GM23338 (cell line): ENCODE data around the gene CCDC186. TPM values are rescaled to one million over a fixed set of nuclear protein-coding genes. Genes with fewer than 3 reads are reported as not detected.

Experiments used
- ATAC-seq: fragments of 200-7000 bp; cut with Tn5 transposase; 3 replicates; pipeline ENCODE4 v1.9.1; 2020
- DNase-seq: peaks from one replicate; pipeline ENCODE4 v3.0.0-alpha.2; 2015; ENCODE audit warnings: low spot score
- H2AFZ ChIP-seq: fragments of 200-600 bp; sonication (generic); 2 replicates; pipeline ENCODE4 v1.8.0; 2016; ENCODE audit warnings: antibody characterized with exemption, mild to moderate bottlenecking, moderate library complexity
- H3F3A ChIP-seq: fragments of 200-600 bp; sonication (generic); replicated peaks from 2 replicates; pipeline ENCODE4 v1.8.0; 2017; ENCODE audit warnings: antibody characterized with exemption, mixed run types, low read depth
- H3K27ac ChIP-seq: fragments of 200-600 bp; sonication (generic); 2 replicates; pipeline ENCODE4 v1.6.1; 2016; ENCODE audit warnings: low read depth
- H3K27me3 ChIP-seq: fragments of 200-600 bp; sonication (generic); 2 replicates; pipeline ENCODE4 v1.8.0; 2016; ENCODE audit warnings: mild to moderate bottlenecking, mixed run types, moderate library complexity; ENCODE audit not compliant: insufficient read depth
- H3K36me3 ChIP-seq: fragments of 200-600 bp; sonication (generic); 2 replicates; pipeline ENCODE4 v1.8.0; 2016; ENCODE audit warnings: mild to moderate bottlenecking; ENCODE audit not compliant: insufficient read depth
- H3K4me1 ChIP-seq: fragments of 200-600 bp; sonication (generic); 2 replicates; pipeline ENCODE4 v1.8.0; 2016; ENCODE audit warnings: mild to moderate bottlenecking, moderate library complexity; ENCODE audit not compliant: insufficient read depth
- H3K4me2 ChIP-seq: fragments of 200-600 bp; sonication (generic); 2 replicates; pipeline ENCODE4 v1.7.1; 2017; ENCODE audit warnings: mixed run types
- H3K4me3 ChIP-seq: fragments of 200-600 bp; sonication (generic); 2 replicates; pipeline ENCODE4 v1.6.1; 2016; ENCODE audit warnings: mixed run types
- H3K79me2 ChIP-seq: fragments of 200-600 bp; sonication (generic); replicated peaks from 2 replicates; pipeline ENCODE4 v1.8.0; 2017; ENCODE audit warnings: mild to moderate bottlenecking; ENCODE audit not compliant: insufficient read depth
- H3K9me2 ChIP-seq: fragments of 200-600 bp; sonication (generic); 2 replicates; pipeline ENCODE4 v1.8.0; 2017; ENCODE audit not compliant: insufficient read depth
- H4K20me1 ChIP-seq: fragments of 200-600 bp; sonication (generic); replicated peaks from 2 replicates; pipeline ENCODE4 v1.8.0; 2017; ENCODE audit warnings: mild to moderate bottlenecking; ENCODE audit not compliant: insufficient read depth
- H3K27ac Mint-ChIP-seq: 2 replicates; pipeline ENCODE4 v1.8.0; 2020; ENCODE audit warnings: inconsistent platforms, mild to moderate bottlenecking, moderate library complexity, mixed read lengths
- H3K27me3 Mint-ChIP-seq: 3 replicates; pipeline ENCODE4 v1.8.0; 2022; ENCODE audit warnings: low read depth, mild to moderate bottlenecking, moderate library complexity, mixed read lengths, inconsistent platforms; ENCODE audit not compliant: insufficient read depth, poor library complexity
- H3K36me3 Mint-ChIP-seq: 3 replicates; pipeline ENCODE4 v1.8.0; 2021; ENCODE audit warnings: low read depth, mild to moderate bottlenecking, inconsistent platforms, moderate library complexity, mixed read lengths
- H3K4me1 Mint-ChIP-seq: 3 replicates; pipeline ENCODE4 v1.8.0; 2020; ENCODE audit warnings: mild to moderate bottlenecking, inconsistent platforms, mixed read lengths
- H3K4me3 Mint-ChIP-seq: 3 replicates; pipeline ENCODE4 v1.8.0; 2021; ENCODE audit warnings: moderate library complexity, mild to moderate bottlenecking, inconsistent platforms, mixed read lengths
- H3K9me3 Mint-ChIP-seq: 3 replicates; pipeline ENCODE4 v1.8.0; 2020; ENCODE audit warnings: moderate library complexity, mild to moderate bottlenecking, inconsistent platforms, mixed read lengths
- ETS1 ChIP-seq: IDR thresholded peaks from 2 replicates; pipeline ENCODE4 v1.6.1; 2016; ENCODE audit warnings: antibody characterized with exemption
- EZH2phosphoT487 ChIP-seq: fragments of 200-600 bp; sonication (generic); IDR thresholded peaks from one replicate; pipeline ENCODE4 v1.8.1; 2018; ENCODE audit warnings: antibody characterized with exemption; ENCODE audit not compliant: unreplicated experiment
- JUNB ChIP-seq: IDR thresholded peaks from one replicate; pipeline ENCODE4 v1.6.1; 2016; ENCODE audit warnings: antibody characterized with exemption; ENCODE audit not compliant: unreplicated experiment
- NANOG ChIP-seq: IDR thresholded peaks from 2 replicates; pipeline ENCODE4 v1.6.1; 2016; ENCODE audit warnings: antibody characterized with exemption, borderline replicate concordance
- POLR2AphosphoS5 ChIP-seq: IDR thresholded peaks from 2 replicates; pipeline ENCODE4 v1.6.1; 2016; ENCODE audit warnings: antibody characterized with exemption, low read depth
- REST ChIP-seq: IDR thresholded peaks from one replicate; pipeline ENCODE4 v1.6.1; 2018; ENCODE audit warnings: antibody characterized with exemption; ENCODE audit not compliant: unreplicated experiment
- ZNF114 ChIP-seq: fragments of 250-450 bp; sonication (Bioruptor Pico); IDR thresholded peaks from 2 replicates; pipeline ENCODE4 v1.5.0; 2020; ENCODE audit warnings: mild to moderate bottlenecking, moderate library complexity
- ZNF462 ChIP-seq: fragments of 250-450 bp; sonication (Bioruptor Pico); IDR thresholded peaks from 2 replicates; pipeline ENCODE4 v1.5.0; 2020; ENCODE audit warnings: mild to moderate bottlenecking, moderate library complexity
- polyA plus RNA-seq: library from polyadenylated mRNA; unstranded; fragments of >200 nt; fragmentation: Nextera tagmentation; extraction: Ambion mirVana; gene quantifications from 2 replicates; pipeline ENCODE4 v1.2.1, GENCODE V29; 2016
- total RNA-seq: library from RNA; depleted of rRNA; stranded (reverse); fragments of >200 nt; shearing (Covaris generic); gene quantifications from 2 replicates; pipeline ENCODE4 v1.2.3, GENCODE V29; 2014

Gene CCDC186
- total and polyA plus RNA-seq, 2 experiments from 2014 or later = 24.2 to 50.7 TPM

- Histone ChIP-seq H3K36me3 (no peaks in the 10 kb centered on the region), H3K4me2 (no peak overlapping the region), H2AFZ (no peak overlapping the region), H3K9me2 (no peaks in the 10 kb centered on the region), H3K4me1 (no peaks in the 10 kb centered on the region), H3K4me3 (no peak overlapping the region), H3K27ac (no peak overlapping the region), H4K20me1 (no peaks in the 10 kb centered on the region), H3K27me3 (no peaks in the 10 kb centered on the region), H3K79me2 (no peaks in the 10 kb centered on the region), H3F3A (no peaks in the 10 kb centered on the region)
- no peaks in the 10 kb centered on the region for H3K9me3 Mint-ChIP-seq
- no peak overlapping the region for H3K4me3 Mint-ChIP-seq
- TF ChIP-seq ZNF114 (CRISPR knock-in tag) = no peak
- TF ChIP-seq JUNB = no peak
- TF ChIP-seq REST = no peak
- no peak for TF ChIP-seq POLR2AphosphoS5
- H3K4me1 Mint-ChIP-seq = no peaks in the 10 kb centered on the region; the same call in 2 of the 3 replicates
- H3K27me3 Mint-ChIP-seq = no peaks in the 10 kb centered on the region
- ATAC-seq = no peak
- H3K36me3 Mint-ChIP-seq = no peaks in the 10 kb centered on the region
- H3K27ac Mint-ChIP-seq = no peak overlapping the region
- no peak for DNase-seq
These were observed 32.9 kb upstream of the CCDC186 start for GRCh38 chr10:114206902-114207301.

GRCh38 chr10:114202812-114203211, 28.8 kb upstream of the CCDC186 start:
- peak overlapping the region; percentile 43; the same call in 1 of the 2 replicates for H2AFZ ChIP-seq
- H3F3A ChIP-seq = no peaks in the 10 kb centered on the region
- no peak for DNase-seq
- H4K20me1 ChIP-seq = no peaks in the 10 kb centered on the region
- Mint-ChIP-seq H3K4me3 (no peak overlapping the region), H3K36me3 (no peaks in the 10 kb centered on the region), H3K27me3 (no peaks in the 10 kb centered on the region), H3K9me3 (no peaks in the 10 kb centered on the region), H3K4me1 (no peaks in the 10 kb centered on the region), H3K27ac (no peak overlapping the region)
- H3K4me1 ChIP-seq = no peaks in the 10 kb centered on the region
- H3K79me2 ChIP-seq = no peaks in the 10 kb centered on the region
- H3K9me2 ChIP-seq = no peaks in the 10 kb centered on the region
- no peak overlapping the region for H3K4me3 ChIP-seq
- no peaks in the 10 kb centered on the region for H3K36me3 ChIP-seq
- no peaks in the 10 kb centered on the region for H3K27me3 ChIP-seq
- H3K27ac ChIP-seq = no peak overlapping the region
- ATAC-seq = no peak
- TF ChIP-seq ETS1 = no peak
- no peak for TF ChIP-seq JUNB
- TF ChIP-seq ZNF462 = no peak
- TF ChIP-seq POLR2AphosphoS5 = no peak
- TF ChIP-seq EZH2phosphoT487 = no peak
- no peak for TF ChIP-seq NANOG
- no peak overlapping the region for H3K4me2 ChIP-seq
